Endodermal cell (in vitro differentiated cells): Measurements from ENCODE around the gene BICD1. TPM values are rescaled to one million over a fixed set of nuclear protein-coding genes. Genes with fewer than 3 reads are reported as not detected.

Experiments
- DNase-seq: peaks from one replicate; pipeline ENCODE4 v3.0.0-alpha.2; 2017
- H3K27ac ChIP-seq: 2 replicates; pipeline ENCODE4 v1.5.1; 2013; ENCODE audit warnings: mild to moderate bottlenecking, low read depth, low read length, moderate library complexity
- H3K27me3 ChIP-seq: 2 replicates; pipeline ENCODE4 v1.6.1; 2013; ENCODE audit warnings: mild to moderate bottlenecking, low read length, moderate library complexity; ENCODE audit not compliant: insufficient read depth, control insufficient read depth, poor library complexity, severe bottlenecking
- H3K36me3 ChIP-seq: 2 replicates; pipeline ENCODE4 v1.7.0; 2013; ENCODE audit warnings: mild to moderate bottlenecking, low read length, moderate library complexity; ENCODE audit not compliant: control insufficient read depth, insufficient read depth
- H3K4me1 ChIP-seq: one replicate; pipeline ENCODE4 v1.7.0; 2013; ENCODE audit warnings: low read length; ENCODE audit not compliant: control insufficient read depth, insufficient read depth
- H3K4me3 ChIP-seq: 2 replicates; pipeline ENCODE4 v1.5.1; 2013; ENCODE audit warnings: mild to moderate bottlenecking, low read length, moderate library complexity
- H3K9ac ChIP-seq: 2 replicates; pipeline ENCODE4 v1.6.1; 2013; ENCODE audit warnings: mild to moderate bottlenecking, low read length, moderate library complexity; ENCODE audit not compliant: poor library complexity, severe bottlenecking; ENCODE audit errors: extremely low read depth
- H3K9me3 ChIP-seq: 2 replicates; pipeline ENCODE4 v1.6.1; 2013; ENCODE audit warnings: mild to moderate bottlenecking, low read length, moderate library complexity; ENCODE audit not compliant: control insufficient read depth
- H3K27ac Mint-ChIP-seq: 2 replicates; pipeline ENCODE4 v1.8.0; 2020; ENCODE audit warnings: mixed read lengths
- H3K27me3 Mint-ChIP-seq: 2 replicates; pipeline ENCODE4 v1.8.0; 2021; ENCODE audit warnings: mild to moderate bottlenecking, mixed read lengths; ENCODE audit not compliant: insufficient read depth
- H3K36me3 Mint-ChIP-seq: 2 replicates; pipeline ENCODE4 v1.8.0; 2020; ENCODE audit warnings: low read depth, mixed read lengths
- H3K4me1 Mint-ChIP-seq: 2 replicates; pipeline ENCODE4 v1.8.0; 2020; ENCODE audit warnings: mixed read lengths
- H3K4me3 Mint-ChIP-seq: 2 replicates; pipeline ENCODE4 v1.8.0; 2020; ENCODE audit warnings: mild to moderate bottlenecking, moderate library complexity, mixed read lengths
- H3K9me3 Mint-ChIP-seq: 2 replicates; pipeline ENCODE4 v1.8.0; 2020; ENCODE audit warnings: mild to moderate bottlenecking, mixed read lengths
- WGBS, 2 experiments: methylation state at CpG; one replicate each; pipeline versions ENCODE4 v1.1.5 to v1.1.7; 2013; ENCODE audit warnings: missing lambda C conversion rate in 2 of 2, mixed read lengths in 1 of 2; ENCODE audit not compliant: insufficient coverage in 1 of 2, insufficient read length in 1 of 2; 5-methylcytosine and 5-hydroxymethylcytosine counted together
- total RNA-seq, 2 donors: library from RNA; stranded (reverse); fragmentation: NEBNext Ultra II Directional in 1 of 2; extraction: Animal tissue kit (Norgen Biotek cat#: 25700) in 1 of 2; gene quantifications; 2 replicates in 1 of 2; 3 replicates in 1 of 2; pipeline ENCODE4 v1.2.1, GENCODE V29; 2021
- TF ChIP-seq, protein P1 (sequence below): fragments of 200-600 bp; sonication (generic); conservative IDR thresholded peaks from 2 replicates; pipeline ENCODE4 v1.5.0; 2021; ENCODE audit warnings: antibody characterized with exemption, mild to moderate bottlenecking

Gene BICD1
- total RNA-seq, 2 donors from 2014 or later = 56.0 to 101 TPM

DNA sequence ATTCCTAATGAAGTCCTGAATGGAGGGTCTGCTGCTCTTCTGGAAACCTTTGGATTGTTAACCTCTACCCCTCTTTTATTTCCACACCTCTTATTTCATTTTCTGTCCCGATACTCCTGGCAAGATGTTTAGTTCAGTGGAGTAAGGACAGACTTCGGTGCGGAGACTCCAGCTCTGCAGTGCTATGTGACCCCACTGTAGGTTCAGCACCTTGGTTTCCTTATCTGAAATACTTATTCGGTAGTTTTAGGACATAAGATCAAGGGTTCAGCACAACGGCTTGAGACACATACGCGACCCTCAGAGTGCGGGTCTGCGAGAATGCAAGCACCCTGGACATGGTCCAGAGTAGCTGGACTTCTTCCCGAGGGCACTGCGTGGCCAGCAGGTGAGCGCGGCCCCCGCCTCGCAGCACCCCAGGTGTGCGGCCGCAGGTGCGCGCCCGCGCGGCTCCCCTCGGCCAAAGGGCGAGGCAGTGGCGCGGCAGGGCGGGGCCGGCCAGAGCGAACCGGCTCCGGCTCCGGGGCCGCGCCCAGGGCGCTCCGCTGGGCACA lies 292.2 kb downstream of the BICD1 start:
- Histone ChIP-seq H3K4me3 (peak overlapping the region; percentile 94), H3K9ac (peak overlapping the region; percentile 54), H3K36me3 (peaks cover 21% of the 10 kb centered on the region), H3K9me3 (no peaks in the 10 kb centered on the region), H3K4me1 (peaks cover 15% of the 10 kb centered on the region), H3K27ac (no peak overlapping the region), H3K27me3 (no peaks in the 10 kb centered on the region)
- peaks cover 3% of the 10 kb centered on the region for H3K9me3 Mint-ChIP-seq
- no peaks in the 10 kb centered on the region for H3K27me3 Mint-ChIP-seq
- TF ChIP-seq, protein P1, sequence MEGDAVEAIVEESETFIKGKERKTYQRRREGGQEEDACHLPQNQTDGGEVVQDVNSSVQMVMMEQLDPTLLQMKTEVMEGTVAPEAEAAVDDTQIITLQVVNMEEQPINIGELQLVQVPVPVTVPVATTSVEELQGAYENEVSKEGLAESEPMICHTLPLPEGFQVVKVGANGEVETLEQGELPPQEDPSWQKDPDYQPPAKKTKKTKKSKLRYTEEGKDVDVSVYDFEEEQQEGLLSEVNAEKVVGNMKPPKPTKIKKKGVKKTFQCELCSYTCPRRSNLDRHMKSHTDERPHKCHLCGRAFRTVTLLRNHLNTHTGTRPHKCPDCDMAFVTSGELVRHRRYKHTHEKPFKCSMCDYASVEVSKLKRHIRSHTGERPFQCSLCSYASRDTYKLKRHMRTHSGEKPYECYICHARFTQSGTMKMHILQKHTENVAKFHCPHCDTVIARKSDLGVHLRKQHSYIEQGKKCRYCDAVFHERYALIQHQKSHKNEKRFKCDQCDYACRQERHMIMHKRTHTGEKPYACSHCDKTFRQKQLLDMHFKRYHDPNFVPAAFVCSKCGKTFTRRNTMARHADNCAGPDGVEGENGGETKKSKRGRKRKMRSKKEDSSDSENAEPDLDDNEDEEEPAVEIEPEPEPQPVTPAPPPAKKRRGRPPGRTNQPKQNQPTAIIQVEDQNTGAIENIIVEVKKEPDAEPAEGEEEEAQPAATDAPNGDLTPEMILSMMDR = no peak
- no peak for DNase-seq
- H3K4me3 Mint-ChIP-seq = peak overlapping the region; percentile 89
- peaks cover 49% of the 10 kb centered on the region for H3K4me1 Mint-ChIP-seq
- 3 to 11% methylated on average over 2 to 36 of the region's 36 CpGs for WGBS, 2 experiments
- peak overlapping the region; percentile 86 for H3K27ac Mint-ChIP-seq
- H3K36me3 Mint-ChIP-seq = peaks cover 24% of the 10 kb centered on the region

DNA sequence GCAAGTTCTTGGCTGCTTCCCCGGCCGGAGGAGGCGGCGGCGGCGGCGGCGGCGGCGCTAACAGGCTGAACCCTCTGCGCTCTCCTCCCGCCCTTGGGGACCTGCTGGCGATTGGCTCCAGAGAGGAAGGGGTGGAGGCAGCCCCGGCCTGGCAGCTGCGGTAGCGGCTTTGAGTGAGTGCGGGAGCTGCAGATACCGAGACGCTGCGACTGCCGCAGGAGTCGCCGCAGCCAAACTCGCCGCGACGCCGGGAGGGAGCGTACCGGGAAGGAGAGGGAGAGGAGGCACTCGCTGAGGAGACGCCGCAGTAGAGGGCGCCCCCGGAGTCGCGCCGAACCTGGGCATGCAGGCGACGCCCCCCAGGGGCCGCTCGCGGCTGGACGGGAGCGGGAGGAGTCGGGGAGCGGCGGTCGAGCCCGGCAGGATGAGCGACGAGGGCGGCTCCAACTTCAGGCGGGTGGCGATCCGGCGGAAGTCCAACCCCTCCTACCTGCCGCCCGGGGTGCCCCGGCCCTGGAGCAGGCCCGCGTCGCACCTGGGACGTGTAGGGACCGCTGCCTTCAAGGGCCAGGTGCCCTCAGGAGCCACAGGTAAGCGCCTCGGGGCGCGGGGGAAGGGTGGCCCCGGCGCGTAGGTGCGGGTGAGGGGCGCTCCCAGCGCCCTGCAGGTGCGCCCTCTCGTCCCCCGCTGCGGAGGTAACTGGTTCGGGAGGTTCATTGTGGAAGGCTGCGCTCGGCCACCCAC lies 292.9 kb downstream of the BICD1 start, which contains the start of gene FGD4:
Gene FGD4, plus strand, starts transcription at position 189 of the 744 bp plus-strand sequence.
- peaks cover 52% of the 10 kb centered on the region for H3K4me1 Mint-ChIP-seq
- H3K27me3 Mint-ChIP-seq = no peaks in the 10 kb centered on the region
- WGBS, 2 experiments = 0% methylated on average over 27 to 82 of the region's 82 CpGs
- Histone ChIP-seq H3K4me3 (peak within 1 kb of the TSS; percentile 94), H3K4me1 (peaks cover 15% of the 10 kb centered on the region), H3K9ac (peak within 1 kb of the TSS; percentile 70), H3K36me3 (peaks cover 26% of the 10 kb centered on the region), H3K9me3 (no peaks in the 10 kb centered on the region), H3K27ac (no peak within 1 kb of the TSS), H3K27me3 (no peaks in the 10 kb centered on the region)
- peak; percentile 99 for DNase-seq
- TF ChIP-seq, protein P1 = peak; percentile 88
- no peaks in the 10 kb centered on the region for H3K9me3 Mint-ChIP-seq
- H3K4me3 Mint-ChIP-seq = peak within 1 kb of the TSS; percentile 89
- peaks cover 29% of the 10 kb centered on the region for H3K36me3 Mint-ChIP-seq
- H3K27ac Mint-ChIP-seq = peak within 1 kb of the TSS; percentile 96

DNA sequence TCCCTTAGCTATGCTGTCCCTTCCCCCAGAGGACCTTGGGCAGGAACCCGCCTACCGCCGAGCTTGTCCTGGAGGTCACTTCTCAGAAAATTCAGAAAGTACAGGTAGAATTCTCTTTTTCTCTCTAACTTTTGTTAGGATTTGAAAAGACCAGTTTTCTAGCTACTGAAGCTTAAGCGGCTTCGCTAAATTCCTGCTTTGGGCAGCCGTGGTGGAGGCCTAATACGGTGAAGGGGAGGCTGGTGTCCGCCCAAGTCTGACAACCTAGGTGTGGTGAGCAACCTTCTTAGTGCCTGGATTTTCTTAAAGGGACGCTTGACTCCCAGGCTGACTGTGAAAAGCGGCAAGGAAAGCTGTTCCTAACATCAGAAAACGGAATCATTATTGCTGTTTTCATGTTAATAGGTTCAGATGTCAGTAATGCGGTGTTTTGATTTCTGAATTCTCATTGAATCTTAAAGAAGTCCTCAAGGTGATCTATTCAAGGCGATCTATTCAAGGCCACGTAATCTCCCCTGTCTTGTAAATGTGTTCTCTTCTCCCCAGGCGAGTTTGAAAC lies 293.5 kb downstream of the BICD1 start:
- H3K27me3 ChIP-seq = no peaks in the 10 kb centered on the region
- Mint-ChIP-seq H3K27me3 (no peaks in the 10 kb centered on the region), H3K36me3 (peaks cover 29% of the 10 kb centered on the region), H3K4me3 (peak overlapping the region; percentile 89), H3K4me1 (peaks cover 49% of the 10 kb centered on the region), H3K9me3 (no peaks in the 10 kb centered on the region), H3K27ac (peak overlapping the region; percentile 91)
- H3K36me3 ChIP-seq = peaks cover 26% of the 10 kb centered on the region
- DNase-seq = peak; percentile 86
- H3K9ac ChIP-seq = peak overlapping the region; percentile 70
- no peaks in the 10 kb centered on the region for H3K9me3 ChIP-seq
- peak overlapping the region; percentile 94 for H3K4me3 ChIP-seq
- WGBS, 2 experiments = 0 to 1% methylated on average over 15 of the region's 15 CpGs
- peaks cover 11% of the 10 kb centered on the region for H3K4me1 ChIP-seq
- no peak overlapping the region for H3K27ac ChIP-seq
- TF ChIP-seq, protein P1 = no peak
